Peyer's patch (tissue), 4 donors: Measurements from ENCODE around the gene IQCH.

Source experiments
- POLR2A ChIP-seq, 2 donors: fragments of 450-650 bp; IDR thresholded peaks; one replicate each; pipeline ENCODE4 v1.5.1; 2017; ENCODE audit warnings: antibody characterized with exemption in 2 of 2, mild to moderate bottlenecking in 2 of 2, moderate library complexity in 2 of 2
- TF ChIP-seq, protein P1 (sequence below), 6 experiments: fragments of 450-650 bp in 4 of 6; fragments of 200-600 bp in 2 of 6; sonication (generic) in 1 of 6; IDR thresholded peaks; one replicate each; pipeline ENCODE4 v1.5.1; 2017 to 2019; ENCODE audit warnings: antibody characterized with exemption in 6 of 6, mild to moderate bottlenecking in 3 of 6, moderate library complexity in 1 of 6

DNA sequence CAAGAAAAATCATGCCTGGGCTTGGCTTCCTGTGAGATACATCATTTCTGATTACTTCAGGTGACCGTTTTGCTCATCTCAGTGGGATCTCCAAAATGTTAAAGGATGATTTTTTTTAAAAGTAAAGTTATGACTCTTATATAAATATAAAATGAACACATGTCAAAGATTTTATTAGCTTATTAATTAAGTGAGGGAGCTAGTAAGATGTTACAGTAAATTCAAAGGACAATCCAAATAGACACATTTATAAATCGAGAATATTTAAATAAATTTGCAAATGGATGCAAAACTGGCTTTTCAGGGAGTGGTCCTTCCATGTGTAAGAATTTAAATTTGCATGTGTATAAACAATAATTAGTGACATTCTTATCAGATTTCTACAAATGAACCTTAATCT lies 87.0 kb downstream of the IQCH start:
- TF ChIP-seq, protein P1, sequence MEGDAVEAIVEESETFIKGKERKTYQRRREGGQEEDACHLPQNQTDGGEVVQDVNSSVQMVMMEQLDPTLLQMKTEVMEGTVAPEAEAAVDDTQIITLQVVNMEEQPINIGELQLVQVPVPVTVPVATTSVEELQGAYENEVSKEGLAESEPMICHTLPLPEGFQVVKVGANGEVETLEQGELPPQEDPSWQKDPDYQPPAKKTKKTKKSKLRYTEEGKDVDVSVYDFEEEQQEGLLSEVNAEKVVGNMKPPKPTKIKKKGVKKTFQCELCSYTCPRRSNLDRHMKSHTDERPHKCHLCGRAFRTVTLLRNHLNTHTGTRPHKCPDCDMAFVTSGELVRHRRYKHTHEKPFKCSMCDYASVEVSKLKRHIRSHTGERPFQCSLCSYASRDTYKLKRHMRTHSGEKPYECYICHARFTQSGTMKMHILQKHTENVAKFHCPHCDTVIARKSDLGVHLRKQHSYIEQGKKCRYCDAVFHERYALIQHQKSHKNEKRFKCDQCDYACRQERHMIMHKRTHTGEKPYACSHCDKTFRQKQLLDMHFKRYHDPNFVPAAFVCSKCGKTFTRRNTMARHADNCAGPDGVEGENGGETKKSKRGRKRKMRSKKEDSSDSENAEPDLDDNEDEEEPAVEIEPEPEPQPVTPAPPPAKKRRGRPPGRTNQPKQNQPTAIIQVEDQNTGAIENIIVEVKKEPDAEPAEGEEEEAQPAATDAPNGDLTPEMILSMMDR (IDR thresholded peaks at IDR 0.05) = no peak
- TF ChIP-seq POLR2A (IDR thresholded peaks at IDR 0.05) = no peak
